ENCODE measurements around the gene SNX13.
"Not testable (repeated sequence)": the region's sequence is repeated elsewhere in the genome, so short reads cannot be mapped to it uniquely, and the experiment has no call there.

SNX13 gene

GRCh38 chr7:17849504-17849903, 90.8 kb downstream of the SNX13 start:
- no peak for DNase-seq (ENCODE audit: low read depth in 4 of 4, low spot score in 1 of 4)

GRCh38 chr7:17848516-17848915, 91.8 kb downstream of the SNX13 start:
- DNase-seq (ENCODE audit: low read depth in 4 of 4, low spot score in 1 of 4), result no peak

GRCh38 chr7:17846935-17847334, 93.4 kb downstream of the SNX13 start:
- DNase-seq (ENCODE audit: low read depth in 4 of 4, low spot score in 1 of 4), result no peak

- DNase-seq (ENCODE audit: low read depth in 4 of 4, low spot score in 1 of 4), result no peak
Measured at GRCh38 chr7:17845197-17845547, 95.1 kb downstream of the SNX13 start.

- DNase-seq (ENCODE audit: low read depth in 4 of 4, low spot score in 1 of 4), result no peak
Measured at GRCh38 chr7:17844514-17845196, 95.6 kb downstream of the SNX13 start.

GRCh38 chr7:17844022-17844421, 96.3 kb downstream of the SNX13 start:
- DNase-seq (ENCODE audit: low read depth in 4 of 4, low spot score in 1 of 4), result no peak

GRCh38 chr7:17843041-17843440, 97.3 kb downstream of the SNX13 start:
- no peak for DNase-seq (ENCODE audit: low read depth in 4 of 4, low spot score in 1 of 4)

- DNase-seq (ENCODE audit: low read depth in 4 of 4, low spot score in 1 of 4), result no peak
Measured at GRCh38 chr7:17832820-17833355, 107.4 kb downstream of the SNX13 start.

- DNase-seq (ENCODE audit: low read depth in 4 of 4, low spot score in 1 of 4), result no peak
Measured at GRCh38 chr7:17832242-17832641, 108.1 kb downstream of the SNX13 start.

- DNase-seq (ENCODE audit: low read depth in 4 of 4, low spot score in 1 of 4), result no peak
Measured at GRCh38 chr7:17830206-17830605, 110.1 kb downstream of the SNX13 start.

GRCh38 chr7:17829001-17829400, 111.3 kb downstream of the SNX13 start:
- no peak for DNase-seq (ENCODE audit: low read depth in 4 of 4, low spot score in 1 of 4)

GRCh38 chr7:17822547-17823173, 117.6 kb downstream of the SNX13 start:
- DNase-seq (ENCODE audit: low read depth in 4 of 4, low spot score in 1 of 4), result no peak

GRCh38 chr7:17816903-17817302, 123.4 kb downstream of the SNX13 start:
- no peak for DNase-seq (ENCODE audit: low read depth in 4 of 4, low spot score in 1 of 4)

GRCh38 chr7:17815318-17815717, 125.0 kb downstream of the SNX13 start:
- no peak for DNase-seq (ENCODE audit: low read depth in 4 of 4, low spot score in 1 of 4)

GRCh38 chr7:17814058-17814457, 126.2 kb downstream of the SNX13 start:
- no peak for DNase-seq (ENCODE audit: low read depth in 4 of 4, low spot score in 1 of 4)

GRCh38 chr7:17809215-17809614, 131.1 kb downstream of the SNX13 start:
- DNase-seq (ENCODE audit: low read depth in 4 of 4, low spot score in 1 of 4), result not testable (repeated sequence)

GRCh38 chr7:17807242-17807641, 133.1 kb downstream of the SNX13 start:
- no peak for DNase-seq (ENCODE audit: low read depth in 4 of 4, low spot score in 1 of 4)

- no peak for DNase-seq (ENCODE audit: low read depth in 4 of 4, low spot score in 1 of 4)
Measured at GRCh38 chr7:17806631-17807030, 133.7 kb downstream of the SNX13 start.

GRCh38 chr7:17802056-17802455, 138.2 kb downstream of the SNX13 start:
- DNase-seq (ENCODE audit: low read depth in 4 of 4, low spot score in 1 of 4), result no peak

GRCh38 chr7:17792075-17792936, 148.0 kb downstream of the SNX13 start:
- DNase-seq (ENCODE audit: low read depth in 4 of 4, low spot score in 1 of 4), result no peak

- no peak for DNase-seq (ENCODE audit: low read depth in 4 of 4, low spot score in 1 of 4)
Measured at GRCh38 chr7:17787257-17787656, 153.0 kb downstream of the SNX13 start.

GRCh38 chr7:17786314-17786852, 153.9 kb downstream of the SNX13 start:
- no peak for DNase-seq (ENCODE audit: low read depth in 4 of 4, low spot score in 1 of 4)
